NCI-H748 (cell line): ENCODE results near the gene NEU3.

ENCODE experiments used
- DNase-seq: peaks from one replicate; lab custom pipeline; 2025; ENCODE audit not compliant: unreplicated experiment; lab: John Stamatoyannopoulos, UW

Gene NEU3

DNA sequence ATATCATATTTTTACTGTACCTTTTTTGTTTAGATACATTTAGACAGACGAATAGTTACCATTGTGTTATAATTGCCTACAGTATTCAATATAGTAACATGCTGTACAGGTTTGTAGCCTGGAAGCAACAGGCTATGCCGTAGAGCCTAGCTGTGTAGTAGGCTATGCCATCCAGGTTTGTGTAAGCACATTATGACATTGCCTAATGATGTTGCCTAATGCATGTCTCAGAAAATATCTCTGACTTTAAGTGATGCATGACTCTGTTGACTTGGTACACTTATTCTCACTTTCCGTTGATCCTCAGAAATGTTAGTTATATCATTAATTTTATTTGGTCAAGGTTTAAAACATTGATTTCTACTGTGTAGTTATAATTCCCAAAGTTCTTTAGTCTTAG is 68.1 kb downstream of the NEU3 start:
- DNase-seq, result no peak

DNA sequence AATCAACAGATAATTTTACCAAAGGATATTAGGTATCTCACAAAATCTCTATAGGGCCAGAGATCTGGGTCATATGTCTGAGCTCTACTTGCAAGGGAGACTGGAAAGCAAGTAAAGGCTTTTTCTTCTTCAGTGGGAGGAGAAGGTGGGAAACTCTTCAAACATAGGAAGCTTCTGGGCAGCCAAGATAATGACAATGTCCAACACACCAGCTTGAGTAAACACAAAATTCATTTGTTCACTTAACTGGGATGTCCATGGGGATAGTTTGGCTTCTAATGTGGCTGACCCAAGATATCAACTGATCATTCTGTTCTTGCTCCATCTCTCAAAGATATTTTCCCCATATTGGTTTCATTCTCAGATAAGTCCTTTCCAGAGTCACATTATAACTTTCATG is 70.6 kb downstream of the NEU3 start:
- DNase-seq, result no peak

DNA sequence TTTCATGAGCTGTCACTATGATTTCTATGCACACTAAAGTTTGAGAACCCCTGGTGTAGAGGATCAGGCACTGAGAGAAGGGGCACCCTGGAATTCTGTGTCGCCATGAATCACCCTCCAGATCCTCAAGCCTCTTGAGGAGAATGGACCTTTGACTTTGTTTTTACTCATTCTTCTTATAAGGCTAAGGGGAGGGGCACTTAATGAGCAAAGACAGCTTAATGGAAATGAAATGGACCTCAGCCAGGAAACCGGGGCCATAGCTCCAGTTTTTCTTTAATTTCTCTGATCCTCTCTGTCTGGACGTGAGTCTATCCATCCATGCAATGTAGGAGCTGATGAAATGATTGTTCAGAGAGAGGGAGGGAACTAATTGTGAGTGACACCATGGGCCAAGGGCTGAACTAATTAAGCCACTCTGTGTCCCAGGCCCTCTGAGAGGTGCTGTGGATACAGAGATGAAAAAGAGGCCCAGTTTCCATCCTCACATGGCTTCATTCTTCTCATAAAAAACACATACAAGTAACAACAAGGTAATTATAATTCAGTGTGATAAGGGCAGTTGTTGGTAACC is 75.1 kb downstream of the NEU3 start:
- no peak for DNase-seq

DNA sequence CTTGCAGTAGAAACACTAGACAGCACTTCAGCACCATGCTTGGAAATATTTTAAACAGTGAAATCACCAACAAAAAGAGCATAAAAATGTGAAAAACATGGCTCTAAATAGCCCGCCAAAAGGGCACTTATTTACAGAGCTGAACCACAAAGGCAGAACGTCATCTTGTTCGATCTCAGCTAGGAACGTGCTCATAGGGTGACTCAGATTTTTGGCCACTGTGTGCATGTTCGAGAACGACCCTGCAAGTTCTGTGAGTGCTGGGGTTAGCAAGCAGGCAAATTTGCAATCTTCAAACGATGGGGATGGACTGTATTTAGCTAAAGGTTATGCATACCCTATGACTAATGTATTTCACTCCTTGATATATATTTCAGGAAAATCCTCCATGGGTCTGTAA is 77.3 kb downstream of the NEU3 start:
- DNase-seq, result no peak
